GM23248 (cell line): ENCODE data around the gene BET1. TPM values are rescaled to one million over a fixed set of nuclear protein-coding genes. Genes with fewer than 3 reads are reported as not detected.

Experiments
- DNase-seq: peaks from one replicate; pipeline ENCODE4 v3.0.0-alpha.2; 2015
- H2AFZ ChIP-seq: fragments of 200-600 bp; sonication (generic); 2 replicates; pipeline ENCODE4 v1.6.1; 2016; ENCODE audit warnings: antibody characterized with exemption
- H3F3A ChIP-seq: fragments of 200-600 bp; sonication (generic); 2 replicates; pipeline ENCODE4 v1.6.1; 2016; ENCODE audit warnings: mild to moderate bottlenecking, antibody characterized with exemption, mixed run types; ENCODE audit not compliant: insufficient read depth
- H3K27ac ChIP-seq: fragments of 200-600 bp; sonication (generic); 2 replicates; pipeline ENCODE4 v1.5.1; 2016; ENCODE audit warnings: mild to moderate bottlenecking
- H3K27me3 ChIP-seq: fragments of 200-600 bp; sonication (generic); replicated peaks from 2 replicates; pipeline ENCODE4 v1.6.1; 2016; ENCODE audit warnings: mild to moderate bottlenecking; ENCODE audit not compliant: insufficient read depth
- H3K36me3 ChIP-seq: fragments of 200-600 bp; sonication (generic); 2 replicates; pipeline ENCODE4 v1.6.1; 2016; ENCODE audit warnings: low read depth, mild to moderate bottlenecking
- H3K4me1 ChIP-seq: fragments of 200-600 bp; sonication (generic); 2 replicates; pipeline ENCODE4 v1.6.1; 2016; ENCODE audit warnings: mild to moderate bottlenecking; ENCODE audit not compliant: insufficient read depth
- H3K4me2 ChIP-seq: fragments of 200-600 bp; sonication (generic); one replicate; pipeline ENCODE4 v1.6.1; 2016; ENCODE audit warnings: mild to moderate bottlenecking; ENCODE audit not compliant: unreplicated experiment
- H3K4me3 ChIP-seq: fragments of 200-600 bp; sonication (generic); 2 replicates; pipeline ENCODE4 v1.5.1; 2016; ENCODE audit warnings: mild to moderate bottlenecking
- H3K79me2 ChIP-seq: fragments of 200-600 bp; sonication (generic); 2 replicates; pipeline ENCODE4 v1.6.1; 2016; ENCODE audit warnings: mild to moderate bottlenecking; ENCODE audit not compliant: insufficient read depth
- H3K9ac ChIP-seq: fragments of 200-600 bp; sonication (generic); 2 replicates; pipeline ENCODE4 v1.6.1; 2016; ENCODE audit warnings: mild to moderate bottlenecking
- H3K9me2 ChIP-seq: fragments of 200-600 bp; sonication (generic); 2 replicates; pipeline ENCODE4 v1.6.1; 2016; ENCODE audit warnings: mixed run types, mild to moderate bottlenecking, moderate library complexity; ENCODE audit not compliant: insufficient read depth
- H3K9me3 ChIP-seq: fragments of 200-600 bp; sonication (generic); one replicate; pipeline ENCODE4 v1.6.1; 2017; ENCODE audit warnings: low read depth
- H4K20me1 ChIP-seq: fragments of 200-600 bp; sonication (generic); 2 replicates; pipeline ENCODE4 v1.6.0; 2016; ENCODE audit not compliant: insufficient read depth
- EZH2 ChIP-seq: fragments of 200-600 bp; sonication (generic); IDR thresholded peaks from 2 replicates; pipeline ENCODE4 v1.6.1; 2018; ENCODE audit warnings: antibody characterized with exemption, mild to moderate bottlenecking; ENCODE audit not compliant: insufficient read depth, poor library complexity, severe bottlenecking
- EZH2phosphoT487 ChIP-seq: fragments of 200-600 bp; sonication (generic); IDR thresholded peaks from 2 replicates; pipeline ENCODE4 v1.6.1; 2018; ENCODE audit warnings: antibody characterized with exemption, moderate library complexity, mild to moderate bottlenecking, low read depth; ENCODE audit not compliant: insufficient read depth
- WGBS, 2 experiments: methylation state at CpG; one replicate each; pipeline ENCODE4 v1.1.6; 2015 to 2017; ENCODE audit warnings: low lambda C conversion rate in 2 of 2, low coverage in 1 of 2; ENCODE audit errors: missing lambda C conversion rate in 2 of 2; 5-methylcytosine and 5-hydroxymethylcytosine counted together
- in situ Hi-C: fragments of 300-500 bp; cut with MboI; formaldehyde crosslinking; loops from 2 replicates; pipeline ENCODE4 v1.15.0; 2020
- polyA plus RNA-seq: library from polyadenylated mRNA; unstranded; fragments of >200 nt; fragmentation: Nextera tagmentation; extraction: Ambion mirVana; gene quantifications from 2 replicates; pipeline ENCODE4 v1.2.1, GENCODE V29; 2016
- total RNA-seq: library from RNA; depleted of rRNA; stranded (reverse); fragments of >200 nt; shearing (Covaris generic); gene quantifications from 2 replicates; pipeline ENCODE4 v1.2.3, GENCODE V29; 2014

Gene BET1
- total and polyA plus RNA-seq, 2 experiments from 2014 or later = 55.9 to 73.7 TPM

GRCh38 chr7:93955304-93955703 lies 48.9 kb downstream of the BET1 start:
- no peaks in the 10 kb centered on the region for H4K20me1 ChIP-seq
- no peaks in the 10 kb centered on the region for H3F3A ChIP-seq
- TF ChIP-seq EZH2phosphoT487 = no peak
- TF ChIP-seq EZH2 = no peak
- no peaks in the 10 kb centered on the region for H3K9me3 ChIP-seq
- no peak for DNase-seq
- no peaks in the 10 kb centered on the region for H3K9me2 ChIP-seq
- no peaks in the 10 kb centered on the region for H3K36me3 ChIP-seq
- no peaks in the 10 kb centered on the region for H3K79me2 ChIP-seq
- H3K27me3 ChIP-seq = no peaks in the 10 kb centered on the region
- in situ Hi-C loops = no loop called here
- H3K9ac ChIP-seq = no peak overlapping the region
- 98% methylated on average over 2 of the region's 2 CpGs for WGBS, 2 experiments
- H3K4me3 ChIP-seq = no peak overlapping the region
- no peak overlapping the region for H3K27ac ChIP-seq
- H3K4me2 ChIP-seq = no peak overlapping the region
- no peak overlapping the region for H2AFZ ChIP-seq
- peaks cover 11% of the 10 kb centered on the region for H3K4me1 ChIP-seq

GRCh38 chr7:93949423-93949822 lies 54.7 kb downstream of the BET1 start:
- 0 out of 2 replicates have a peak overlapping the region, but pooled peaks have one; percentile 13 for H2AFZ ChIP-seq

GRCh38 chr7:93948873-93949272 lies 55.3 kb downstream of the BET1 start:
- Histone ChIP-seq H2AFZ (no peak overlapping the region), H3K27me3 (no peaks in the 10 kb centered on the region), H3K4me2 (peak overlapping the region; percentile 47), H3K9ac (no peak overlapping the region), H3F3A (peaks cover 35% of the 10 kb centered on the region), H3K4me3 (0 out of 2 replicates have a peak overlapping the region, but pooled peaks have one; percentile 5), H4K20me1 (no peaks in the 10 kb centered on the region), H3K36me3 (no peaks in the 10 kb centered on the region), H3K79me2 (no peaks in the 10 kb centered on the region), H3K9me2 (no peaks in the 10 kb centered on the region; the same call in 1 of the 2 replicates), H3K9me3 (no peaks in the 10 kb centered on the region), H3K4me1 (peaks cover 54% of the 10 kb centered on the region), H3K27ac (peak overlapping the region; percentile 75)
- no peak for DNase-seq
- no peak for TF ChIP-seq EZH2phosphoT487
- in situ Hi-C loops = no loop called here
- 5 to 47% methylated on average over 1 to 2 of the region's 2 CpGs for WGBS, 2 experiments

More at GRCh38 chr7:93949423-93949822, 54.7 kb downstream of the BET1 start:
- Histone ChIP-seq H3K36me3 (no peaks in the 10 kb centered on the region), H3K9ac (peak overlapping the region; percentile 23; the same call in 1 of the 2 replicates), H3F3A (peaks cover 33% of the 10 kb centered on the region), H4K20me1 (no peaks in the 10 kb centered on the region), H3K4me1 (peaks cover 49% of the 10 kb centered on the region), H3K9me2 (no peaks in the 10 kb centered on the region; the same call in 1 of the 2 replicates), H3K27ac (peak overlapping the region; percentile 75), H3K9me3 (no peaks in the 10 kb centered on the region), H3K27me3 (no peaks in the 10 kb centered on the region), H3K4me3 (peak overlapping the region; percentile 5; the same call in 1 of the 2 replicates), H3K4me2 (peak overlapping the region; percentile 47), H3K79me2 (no peaks in the 10 kb centered on the region)
- 0 to 6% methylated on average over 1 of the region's 1 CpG for WGBS, 2 experiments
- DNase-seq = peak; percentile 94
- in situ Hi-C loops = no loop called here
- TF ChIP-seq EZH2 (no peak), EZH2phosphoT487 (0 out of 2 replicates have a peak, but pooled peaks have one; percentile 61)

- H3K36me3 ChIP-seq = no peaks in the 10 kb centered on the region
- peaks cover 35% of the 10 kb centered on the region for H3F3A ChIP-seq
- H3K4me3 ChIP-seq = peak overlapping the region; percentile 21; the same call in 1 of the 2 replicates
- peaks cover 54% of the 10 kb centered on the region for H3K4me1 ChIP-seq
- no peaks in the 10 kb centered on the region for H3K9me3 ChIP-seq
- H2AFZ ChIP-seq = no peak overlapping the region; the same call in 1 of the 2 replicates
- no peaks in the 10 kb centered on the region for H3K27me3 ChIP-seq
- TF ChIP-seq EZH2 (no peak), EZH2phosphoT487 (no peak)
- no peaks in the 10 kb centered on the region for H4K20me1 ChIP-seq
- 5% methylated on average over 1 of the region's 1 CpG for WGBS, 2 experiments
- in situ Hi-C loops = no loop called here
- H3K9ac ChIP-seq = no peak overlapping the region
- H3K79me2 ChIP-seq = no peaks in the 10 kb centered on the region
- H3K9me2 ChIP-seq = no peaks in the 10 kb centered on the region; the same call in 1 of the 2 replicates
- peak overlapping the region; percentile 49 for H3K4me2 ChIP-seq
- peak overlapping the region; percentile 55 for H3K27ac ChIP-seq
- peak; percentile 57 for DNase-seq
These were observed 56.0 kb downstream of the BET1 start for GRCh38 chr7:93948106-93948505.
